GM19238 (cell line): ENCODE data around the gene AOPEP.

ENCODE experiments used
- DNase-seq: peaks from one replicate; pipeline ENCODE4 v3.0.0; 2011; ENCODE audit warnings: low spot score; ENCODE audit not compliant: insufficient read length

Gene AOPEP

GRCh38 chr9:94726495-94727191, at the start of gene AOPEP:
Gene AOPEP (plus strand): TSS chr9:94726699. CDS start chr9:94759784, 33,085 bp downstream.
- peak; percentile 99 for DNase-seq

- DNase-seq = no peak
These were observed 48.6 kb upstream of the AOPEP start for GRCh38 chr9:94677929-94678328.

- DNase-seq = no peak
These were observed 46.9 kb upstream of the AOPEP start for GRCh38 chr9:94679587-94679986.

GRCh38 chr9:94680020-94680419, 46.5 kb upstream of the AOPEP start:
- DNase-seq = no peak

- no peak for DNase-seq
These were observed 45.9 kb upstream of the AOPEP start for GRCh38 chr9:94680621-94681020.

GRCh38 chr9:94681508-94681907, 45.0 kb upstream of the AOPEP start:
- peak; percentile 57 for DNase-seq

- no peak for DNase-seq
These were observed 41.1 kb upstream of the AOPEP start for GRCh38 chr9:94685359-94685758.

GRCh38 chr9:94687451-94687850, 39.0 kb upstream of the AOPEP start:
- no peak for DNase-seq

- DNase-seq = no peak
These were observed 36.2 kb upstream of the AOPEP start for GRCh38 chr9:94690344-94690743.

GRCh38 chr9:94692601-94693000, 33.9 kb upstream of the AOPEP start:
- no peak for DNase-seq

GRCh38 chr9:94693485-94694204, 32.9 kb upstream of the AOPEP start:
- no peak for DNase-seq

GRCh38 chr9:94696545-94696944, 30.0 kb upstream of the AOPEP start:
- no peak for DNase-seq

GRCh38 chr9:94697972-94698581, 28.4 kb upstream of the AOPEP start:
- DNase-seq = no peak

- no peak for DNase-seq
These were observed 26.7 kb upstream of the AOPEP start for GRCh38 chr9:94699715-94700373.

GRCh38 chr9:94700445-94700844, 26.1 kb upstream of the AOPEP start:
- DNase-seq = no peak

GRCh38 chr9:94703488-94704140, 22.9 kb upstream of the AOPEP start:
- no peak for DNase-seq

GRCh38 chr9:94705162-94705702, 21.3 kb upstream of the AOPEP start:
- no peak for DNase-seq

GRCh38 chr9:94706922-94707321, 19.6 kb upstream of the AOPEP start:
- DNase-seq = no peak

- DNase-seq = no peak
These were observed 12.9 kb upstream of the AOPEP start for GRCh38 chr9:94713436-94714215.

GRCh38 chr9:94714494-94714893, 12.0 kb upstream of the AOPEP start:
- no peak for DNase-seq
